AG09319 (cell line): ENCODE measurements around the gene FBXO2.

Experiments
- DNase-seq: peaks from one replicate; pipeline ENCODE4 v3.0.0-alpha.2; 2010; ENCODE audit warnings: low read depth; ENCODE audit errors: extremely low read depth
- CTCF ChIP-seq: IDR thresholded peaks from 2 replicates; pipeline ENCODE4 v1.5.1; 2011; ENCODE audit warnings: low read depth, mild to moderate bottlenecking, inconsistent platforms, low read length, moderate library complexity

FBXO2 gene

GRCh38 chr1:11697188-11697892 is 43.1 kb upstream of the FBXO2 start:
- no peak for TF ChIP-seq CTCF
- DNase-seq, result no peak

DNA sequence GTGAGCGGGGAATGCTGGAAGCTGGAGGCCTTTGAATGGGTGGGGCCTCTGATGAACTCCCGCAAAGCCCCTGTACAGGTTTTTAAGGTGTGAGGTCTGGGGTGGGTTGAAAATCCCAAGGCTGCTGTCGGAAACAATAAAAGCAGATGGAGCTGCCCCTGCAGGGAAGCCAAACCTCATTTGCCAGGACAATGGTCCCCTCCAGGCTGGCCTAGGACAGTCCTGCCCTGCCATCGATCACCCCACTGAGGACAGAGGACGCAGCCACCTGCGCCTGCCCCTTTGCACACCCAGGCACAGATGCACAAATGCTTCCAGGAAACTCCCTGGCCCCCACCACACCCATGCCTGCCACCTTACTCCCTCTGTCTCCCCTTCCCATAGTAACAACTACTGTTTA is 41.6 kb upstream of the FBXO2 start:
- no peak for DNase-seq
- no peak for TF ChIP-seq CTCF

GRCh38 chr1:11693917-11694316 is 39.7 kb upstream of the FBXO2 start:
- no peak for TF ChIP-seq CTCF
- no peak for DNase-seq

- peak; percentile 27 for DNase-seq
- no peak for TF ChIP-seq CTCF
These were observed 38.9 kb upstream of the FBXO2 start for GRCh38 chr1:11693024-11693590.

GRCh38 chr1:11691928-11692711 is 37.9 kb upstream of the FBXO2 start:
- TF ChIP-seq CTCF, result no peak
- DNase-seq, result no peak

GRCh38 chr1:11691302-11691914 is 37.2 kb upstream of the FBXO2 start, which contains the start of gene DRAXIN:
Gene DRAXIN (plus strand): TSS chr1:11691710. CDS start chr1:11706259, 14,549 bp downstream.
- TF ChIP-seq CTCF, result no peak
- DNase-seq, result no peak
